ENCODE measurements around the gene CAMKK1.
"Not testable (repeated sequence)": the region's sequence is repeated elsewhere in the genome, so short reads cannot be mapped to it uniquely, and the experiment has no call there.

The CAMKK1 gene

DNA sequence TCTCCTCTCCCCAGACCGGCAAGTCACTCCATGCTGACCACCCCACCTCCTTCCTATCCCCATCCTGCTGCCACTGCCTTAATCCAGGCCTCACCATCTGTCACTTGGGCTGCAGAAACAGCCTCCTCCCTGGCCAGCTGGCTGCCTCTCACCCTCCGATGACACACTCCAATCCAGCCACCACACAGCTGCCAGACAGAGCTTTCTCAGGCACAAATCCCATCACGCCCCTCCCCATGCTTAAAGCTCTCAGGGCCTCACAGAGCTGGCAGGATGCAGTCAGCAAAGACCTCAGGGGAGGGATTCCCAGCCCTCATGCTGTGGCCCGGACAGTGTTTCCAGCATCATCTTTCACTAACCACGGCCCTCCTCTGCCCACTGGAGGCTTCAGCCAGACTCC is 13.7 kb downstream of the CAMKK1 start:
- no peak for DNase-seq (ENCODE audit: low read depth)

DNA sequence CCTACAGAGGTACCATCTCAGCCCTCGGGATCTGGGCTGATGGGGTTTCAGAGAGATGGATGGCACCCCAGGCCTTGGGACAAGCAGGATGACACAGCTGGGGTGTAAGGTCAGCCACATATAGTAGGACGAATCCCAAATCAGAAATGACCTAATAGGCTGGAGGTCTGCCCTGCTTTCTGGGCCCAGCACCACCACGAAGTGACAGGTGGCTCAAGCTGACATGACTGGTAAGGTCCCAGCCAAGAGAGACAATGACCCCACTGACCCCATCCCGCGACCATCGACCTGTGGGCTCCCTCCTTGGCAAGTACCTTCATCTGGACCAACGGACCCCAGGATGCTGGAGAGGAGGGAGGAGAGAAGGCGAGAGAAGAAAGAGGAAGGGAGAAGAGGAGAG is 15.6 kb downstream of the CAMKK1 start:
- DNase-seq (ENCODE audit: low read depth), result no peak

DNA sequence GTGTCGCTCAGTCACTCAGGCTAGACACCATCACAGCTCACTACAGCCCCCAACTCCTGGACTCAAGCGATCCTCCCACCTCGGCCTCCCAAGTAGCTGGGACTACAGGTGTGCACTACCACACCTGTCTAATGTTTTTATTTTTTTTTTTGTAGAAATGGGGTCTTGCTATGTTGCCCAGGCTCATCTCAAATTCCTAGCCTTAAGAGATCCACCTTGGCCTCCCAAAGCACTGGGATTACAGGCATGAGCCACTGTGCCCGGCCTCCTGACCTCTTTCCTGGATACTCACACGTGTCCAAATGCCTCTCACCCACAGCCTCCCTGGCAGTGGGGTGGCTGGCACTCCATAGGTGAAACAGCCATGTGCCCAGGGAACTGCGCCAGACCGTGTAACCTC is 17.5 kb downstream of the CAMKK1 start:
- no peak for DNase-seq (ENCODE audit: low read depth)

DNA sequence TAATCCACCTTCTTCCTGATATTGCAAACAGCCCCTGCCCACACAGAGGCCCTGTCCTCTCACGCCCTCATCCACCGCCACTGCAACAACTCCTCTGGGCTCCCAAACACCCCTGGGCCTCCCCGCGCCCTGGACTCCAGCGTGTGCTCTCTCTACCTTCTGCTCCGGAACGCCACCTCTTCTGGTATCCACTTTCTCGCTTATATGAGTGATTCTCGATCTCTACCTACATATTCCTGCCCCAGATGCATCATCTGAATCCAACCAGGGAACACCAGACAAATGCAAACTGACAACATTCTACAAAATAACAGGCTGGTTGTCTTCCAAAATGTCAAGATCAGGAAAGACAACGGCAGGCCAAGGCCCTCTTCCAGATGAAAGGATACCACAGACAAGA is 19.0 kb downstream of the CAMKK1 start:
- no peak for DNase-seq (ENCODE audit: low read depth)

DNA sequence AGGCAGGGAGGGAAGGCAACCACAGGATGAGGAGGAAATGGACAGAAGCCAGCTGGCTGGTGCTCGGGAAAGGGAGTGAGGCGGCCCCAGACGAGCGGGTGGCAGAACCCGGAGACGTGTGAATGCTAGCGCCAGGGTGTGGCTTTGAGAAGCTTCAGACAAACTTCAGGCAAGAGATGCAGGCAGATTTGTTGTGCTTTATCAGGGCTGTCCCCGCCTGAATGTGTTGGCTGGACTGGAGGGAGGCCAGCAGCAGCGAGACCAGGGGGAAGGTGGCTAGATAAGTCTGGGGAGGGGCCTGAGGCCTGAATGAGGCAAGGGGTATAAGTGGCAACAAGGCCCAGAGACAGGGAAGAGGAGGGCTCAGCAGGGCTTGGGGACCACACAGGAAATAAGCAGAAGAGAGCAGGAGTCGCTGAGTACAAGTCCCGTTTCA is 22.0 kb downstream of the CAMKK1 start:
- DNase-seq (ENCODE audit: low read depth), result no peak

DNA sequence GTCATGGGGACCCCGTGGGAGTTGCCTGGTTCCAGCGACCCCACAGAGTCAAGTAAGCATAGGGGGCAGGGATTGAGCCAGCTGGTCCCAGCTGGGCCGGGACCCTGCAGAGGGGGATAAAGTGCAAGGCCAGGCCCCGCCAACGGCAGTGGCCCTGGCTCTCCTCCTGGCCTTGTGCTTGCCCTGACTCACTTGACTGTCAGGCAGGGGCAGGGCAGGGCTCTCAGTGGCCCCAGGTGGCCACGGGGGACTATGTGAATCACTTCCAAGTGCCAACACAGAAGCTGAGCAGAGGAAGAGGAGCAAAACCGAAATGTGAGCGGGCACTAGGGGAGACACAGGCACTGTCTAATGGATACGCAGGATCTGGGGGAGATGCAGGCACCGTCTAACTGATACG is 25.2 kb downstream of the CAMKK1 start:
- no peak for DNase-seq (ENCODE audit: low read depth)

DNA sequence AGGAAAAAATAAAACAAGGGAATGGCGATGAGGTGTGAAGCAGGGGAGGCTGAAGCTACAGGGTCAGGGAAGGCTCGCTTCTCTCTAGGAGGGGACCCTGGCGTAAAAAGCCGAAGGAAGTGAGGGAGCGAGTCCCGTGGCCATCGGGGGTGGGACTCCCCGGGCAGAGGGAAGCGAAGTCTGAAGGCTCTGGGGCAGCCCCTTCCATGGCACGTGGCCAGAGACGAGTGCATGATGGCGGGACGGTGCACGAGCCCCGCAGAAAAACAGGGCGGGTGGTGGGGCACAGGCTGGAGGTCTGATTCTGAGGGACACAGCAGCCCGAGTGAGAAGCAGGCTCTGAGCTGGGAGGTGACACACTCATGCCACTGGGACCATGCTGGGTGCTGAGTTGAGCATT is 25.7 kb downstream of the CAMKK1 start:
- no peak for DNase-seq (ENCODE audit: low read depth)

DNA sequence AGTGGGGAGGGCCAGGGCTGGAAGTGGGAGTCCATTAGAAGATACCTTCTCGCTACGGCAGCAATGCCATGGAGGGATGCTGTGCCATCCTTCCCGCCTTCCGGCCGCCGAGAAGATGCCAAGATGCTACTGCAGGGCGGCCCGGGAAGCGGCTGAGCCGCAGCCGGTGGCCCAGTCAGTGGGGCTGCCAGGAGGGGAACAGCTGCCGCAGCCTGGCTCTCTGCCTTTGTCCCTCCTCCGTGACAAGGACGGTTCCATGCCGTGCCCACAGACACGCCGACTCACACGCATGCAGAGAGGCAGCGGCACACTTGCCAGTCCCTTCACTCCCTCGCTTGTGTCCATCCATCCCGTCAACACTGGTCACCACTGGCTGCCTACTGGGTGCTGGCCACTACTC is 26.6 kb downstream of the CAMKK1 start:
- DNase-seq (ENCODE audit: low read depth), result no peak

DNA sequence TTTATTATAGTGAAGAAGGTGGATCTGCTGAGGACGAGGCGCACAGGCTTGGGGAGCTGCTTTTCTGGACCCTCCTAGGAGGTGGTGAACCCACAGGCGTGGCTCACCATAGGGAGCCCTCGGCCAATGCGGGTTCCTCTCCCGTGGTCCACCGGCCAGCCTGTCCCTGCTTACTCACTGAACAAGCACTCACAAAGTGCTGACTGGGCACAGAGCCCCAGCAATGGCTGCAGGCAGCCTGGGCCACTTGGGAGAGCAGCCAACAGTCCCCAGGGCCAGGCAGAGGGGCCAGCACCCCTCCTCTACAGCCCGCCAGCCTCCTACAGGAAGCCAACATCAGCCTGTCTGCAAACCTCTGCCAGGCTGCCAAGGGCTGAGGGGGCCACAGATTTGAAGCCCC is 27.7 kb downstream of the CAMKK1 start:
- DNase-seq (ENCODE audit: low read depth), result no peak

DNA sequence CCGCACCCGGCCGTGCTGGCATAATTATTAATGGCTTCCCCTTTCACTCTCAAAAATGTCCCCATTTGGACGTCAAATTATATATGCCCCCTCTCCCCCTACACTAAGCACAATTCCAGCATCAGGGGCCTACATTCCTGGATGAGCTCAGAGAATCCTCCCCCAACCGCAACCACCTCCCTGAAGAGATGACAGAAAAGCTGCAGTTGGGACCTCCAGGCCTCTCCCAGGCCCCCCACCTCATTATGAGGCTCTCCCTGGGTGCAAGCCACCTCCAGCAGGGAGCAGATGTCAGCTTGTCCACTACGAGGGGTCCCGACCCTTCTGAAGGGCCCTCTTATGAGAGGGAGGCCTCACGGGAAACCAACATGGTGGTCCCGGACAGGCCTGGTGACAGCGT is 28.3 kb downstream of the CAMKK1 start:
- DNase-seq (ENCODE audit: low read depth), result no peak

DNA sequence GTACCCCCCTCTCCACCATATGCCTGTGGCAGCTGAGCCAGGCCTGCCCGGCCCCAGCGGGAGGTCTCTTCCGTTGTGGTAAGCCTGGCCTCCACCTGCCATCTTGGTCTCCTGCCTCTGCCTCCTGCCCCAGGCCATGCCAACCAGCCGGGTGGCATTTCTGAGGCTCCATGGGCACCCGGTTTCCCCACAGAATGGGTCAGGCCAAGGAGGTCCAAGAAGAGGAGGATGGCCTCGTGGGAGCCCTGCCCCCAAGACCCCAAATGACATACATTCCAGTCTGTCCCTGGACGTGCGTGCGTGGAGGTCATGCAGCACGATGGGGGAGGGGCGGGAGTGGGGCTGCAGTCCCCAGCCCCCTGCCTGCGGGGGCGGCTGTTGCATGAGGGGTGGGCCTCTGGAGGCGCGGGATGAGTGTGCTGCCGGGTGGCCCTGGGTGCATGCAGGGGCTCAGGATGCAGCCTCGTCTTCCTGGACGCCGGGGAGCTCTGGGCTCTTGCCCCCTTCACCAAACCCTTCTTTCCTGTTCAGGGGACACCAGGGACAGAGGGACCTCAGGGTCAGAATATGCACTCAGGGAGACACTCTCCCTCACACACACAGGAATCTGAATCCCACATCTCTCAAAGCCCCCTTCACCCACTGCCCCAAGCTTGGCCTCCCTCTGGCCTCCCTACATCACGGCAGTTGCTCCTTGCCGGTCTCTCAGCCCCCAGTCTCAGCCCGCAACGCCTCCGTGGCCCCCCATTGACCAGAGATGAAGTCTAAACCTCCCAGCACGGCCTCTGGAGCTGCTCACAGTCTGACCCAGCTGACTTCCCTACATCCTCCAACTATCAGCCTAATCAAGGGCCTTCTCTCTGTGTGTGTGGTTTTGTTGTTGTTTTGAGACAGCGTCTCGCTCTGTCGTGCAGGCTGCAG is 30.8 kb downstream of the CAMKK1 start:
- DNase-seq (ENCODE audit: low read depth), result no peak

DNA sequence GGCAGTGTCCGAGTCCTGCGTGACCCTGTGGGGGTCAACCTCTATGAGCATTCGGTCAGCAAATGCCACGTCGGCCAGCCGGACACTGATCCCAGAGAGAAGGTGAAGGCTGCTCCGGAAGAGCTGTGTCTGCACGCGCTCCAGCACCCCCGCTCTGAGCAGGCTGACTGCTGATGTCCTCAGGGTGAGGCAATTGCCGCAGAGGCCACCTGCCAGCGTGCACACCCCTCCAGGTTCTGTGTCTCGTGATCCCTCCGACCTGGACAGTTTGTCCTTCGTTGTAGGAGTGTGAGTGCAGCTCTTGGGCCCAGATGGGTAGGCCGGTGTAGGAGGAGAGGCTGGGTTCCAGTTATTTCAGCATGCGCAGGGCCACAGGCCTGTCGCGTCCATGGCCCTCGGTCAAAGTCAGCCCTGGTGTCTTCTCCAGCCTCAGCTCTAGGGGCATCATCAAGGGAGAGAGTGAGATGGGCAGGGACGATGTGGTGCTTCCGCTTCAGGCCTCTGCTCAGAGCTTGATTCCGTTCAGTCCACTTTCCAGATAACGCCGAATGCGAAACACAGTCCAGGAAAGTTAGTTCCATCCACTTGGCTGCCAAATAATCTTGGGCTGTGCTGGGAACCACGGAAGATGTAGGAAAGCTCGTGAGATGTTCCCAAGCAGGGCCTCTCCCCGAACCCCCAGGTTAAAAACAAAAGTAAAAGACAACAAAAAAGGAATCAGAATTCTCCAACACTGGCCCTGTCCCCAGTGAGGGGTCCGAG is 31.7 kb downstream of the CAMKK1 start:
- DNase-seq (ENCODE audit: low read depth), result no peak

DNA sequence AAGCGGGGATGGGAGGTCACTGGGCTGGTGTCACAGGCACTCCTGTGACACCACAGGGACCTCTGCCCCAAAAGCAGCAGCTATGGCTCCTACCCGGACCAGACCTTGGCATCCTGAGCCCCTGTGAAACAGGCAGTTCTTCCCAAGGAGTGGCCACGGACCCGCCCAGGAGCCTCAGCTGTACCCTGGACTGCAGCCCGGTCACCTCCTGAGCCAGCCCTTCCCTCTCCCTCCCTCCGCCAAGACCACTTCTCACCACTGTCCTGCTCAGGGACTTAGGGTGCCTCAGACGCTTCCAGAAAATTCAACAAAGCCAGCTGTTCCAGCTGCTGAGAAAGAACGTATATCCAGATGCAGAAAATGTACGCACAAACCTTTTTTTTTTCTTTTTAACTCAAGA is 32.9 kb downstream of the CAMKK1 start:
- DNase-seq (ENCODE audit: low read depth), result no peak

DNA sequence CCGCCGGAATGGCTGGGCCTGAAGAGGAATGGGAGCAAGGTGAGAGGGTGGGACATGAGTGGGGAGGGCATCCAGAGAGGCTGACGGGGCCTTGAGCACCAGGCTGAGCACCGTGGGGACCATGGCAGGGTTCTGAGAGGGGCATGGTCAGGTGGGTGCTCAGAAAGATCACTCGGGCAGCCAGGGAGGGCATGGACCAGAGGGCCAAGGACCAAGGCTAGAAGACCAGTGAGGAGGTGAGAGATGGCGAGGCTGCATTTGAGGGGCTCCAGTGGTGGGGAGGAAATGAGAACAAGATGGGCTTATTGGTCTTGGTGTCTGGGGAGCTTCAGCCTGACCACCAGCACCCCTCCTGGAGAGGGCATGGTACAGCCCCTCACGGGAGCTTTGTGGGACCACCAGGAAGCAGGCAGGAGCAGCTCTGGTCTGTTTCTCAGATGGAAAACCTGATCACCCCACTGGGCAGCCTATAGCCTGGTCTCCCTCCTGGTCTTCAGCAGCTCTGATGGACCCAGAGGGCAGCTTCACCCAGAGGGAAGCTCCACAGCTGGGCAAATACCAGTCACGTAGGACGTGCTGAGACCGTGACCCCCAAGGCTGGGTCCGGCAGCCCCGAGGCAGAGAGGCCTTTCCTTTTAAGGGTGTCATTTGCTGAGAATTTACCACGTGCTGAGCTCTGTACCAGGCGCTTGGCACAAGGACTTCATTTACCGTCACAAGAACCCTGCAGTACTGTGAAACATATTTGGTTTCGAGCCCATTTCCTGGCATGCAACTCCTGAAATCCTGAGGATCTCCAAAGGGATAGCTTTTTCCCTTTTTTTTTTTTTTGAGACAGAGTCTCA is 35.4 kb downstream of the CAMKK1 start:
- no peak for DNase-seq (ENCODE audit: low read depth)

DNA sequence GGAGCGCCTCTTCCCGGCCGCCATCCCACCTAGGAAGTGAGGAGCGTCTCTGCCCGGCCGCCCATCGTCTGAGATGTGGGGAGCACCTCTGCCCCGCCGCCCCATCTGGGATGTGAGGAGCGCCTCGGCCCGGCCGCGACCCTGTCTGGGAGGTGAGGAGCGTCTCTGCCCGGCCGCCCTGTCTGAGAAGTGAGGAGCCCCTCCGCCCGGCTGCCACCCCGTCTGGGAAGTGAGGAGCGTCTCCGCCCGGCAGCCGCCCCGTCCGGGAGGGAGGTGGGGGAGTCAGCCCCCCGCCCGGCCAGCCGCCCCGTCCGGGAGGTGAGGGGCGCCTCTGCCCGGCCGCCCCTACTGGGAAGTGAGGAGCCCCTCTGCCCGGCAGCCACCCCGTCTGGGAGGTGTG is 38.6 kb downstream of the CAMKK1 start:
- not testable (repeated sequence) for DNase-seq (ENCODE audit: low read depth)

DNA sequence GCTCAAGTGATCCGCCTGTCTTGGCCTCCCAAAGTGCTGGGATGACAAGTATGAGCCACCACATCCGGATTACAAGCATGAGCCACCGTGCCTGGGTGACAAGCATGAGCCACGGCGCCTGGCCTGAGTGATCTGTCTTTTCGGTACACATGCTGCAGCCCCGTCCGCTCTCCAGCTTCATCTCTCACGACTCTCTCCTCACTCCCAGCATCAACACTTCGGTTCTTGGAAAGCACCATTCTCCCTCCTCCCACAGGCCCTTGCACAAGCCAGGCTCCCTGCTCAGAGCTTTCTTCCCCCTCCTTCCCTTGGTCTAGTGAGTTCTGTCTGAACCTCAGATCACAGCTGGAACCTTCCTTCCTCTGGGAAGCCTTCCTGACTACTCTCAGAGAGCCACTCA is 40.3 kb downstream of the CAMKK1 start:
- DNase-seq (ENCODE audit: low read depth), result no peak

DNA sequence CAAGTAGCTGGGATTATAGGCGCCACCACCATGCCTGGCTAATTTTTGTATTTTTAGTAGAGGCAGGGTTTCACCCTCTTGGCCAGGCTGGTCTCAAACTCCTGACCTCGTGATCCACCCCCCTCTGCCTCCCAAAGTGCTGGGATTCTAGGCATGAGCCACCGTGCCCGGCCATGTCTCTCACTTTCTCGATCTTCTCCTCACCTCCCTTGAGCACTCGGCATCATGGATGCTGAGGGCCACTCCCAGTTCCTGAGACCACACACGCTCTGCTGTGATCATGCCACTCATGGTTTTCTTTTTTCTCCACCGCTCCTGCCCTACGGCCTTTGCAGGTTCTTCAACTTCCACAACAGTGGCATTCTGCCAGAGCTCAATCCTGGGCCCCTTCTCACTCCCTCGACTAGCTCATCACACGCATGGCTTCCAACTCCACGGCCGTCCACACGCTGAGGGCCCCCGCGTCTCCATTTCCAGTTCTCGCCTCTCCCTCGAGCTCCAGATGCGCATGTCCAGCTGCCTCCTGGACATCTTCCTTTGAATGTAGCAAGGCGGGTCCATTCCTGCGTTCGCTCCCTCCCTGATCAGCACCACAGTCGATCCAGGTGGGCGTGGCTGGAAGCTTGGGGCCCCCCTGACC is 41.3 kb downstream of the CAMKK1 start:
- no peak for DNase-seq (ENCODE audit: low read depth)

DNA sequence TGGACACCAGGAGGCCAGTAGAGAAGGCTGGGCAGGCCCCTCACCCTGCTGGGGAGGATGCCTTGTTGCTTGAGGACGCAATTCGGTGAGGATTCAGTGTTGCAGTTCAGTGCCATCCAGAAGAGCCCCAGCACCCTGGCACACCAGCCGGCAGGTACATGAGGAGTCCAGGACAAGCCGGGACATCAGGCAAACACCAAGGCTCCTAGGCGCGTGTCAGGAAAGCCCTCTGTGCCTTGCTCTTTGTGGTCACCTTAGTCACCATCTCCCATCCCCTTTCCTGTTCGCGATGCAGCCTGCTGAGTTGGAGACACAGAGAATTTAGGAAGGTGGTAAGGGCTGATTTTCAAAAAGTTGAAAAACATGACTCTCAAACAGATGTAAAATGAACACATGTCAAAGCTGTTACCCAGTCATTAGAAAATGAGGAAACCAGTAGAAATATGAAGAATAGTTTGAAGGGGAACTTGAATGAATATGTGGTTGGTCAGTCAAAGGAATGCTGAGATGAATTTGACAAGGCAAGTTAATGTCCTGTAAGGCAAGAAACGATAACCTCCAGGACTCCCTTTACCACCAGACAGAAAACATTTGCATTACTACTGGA is 44.5 kb downstream of the CAMKK1 start:
- DNase-seq (ENCODE audit: low read depth), result no peak

DNA sequence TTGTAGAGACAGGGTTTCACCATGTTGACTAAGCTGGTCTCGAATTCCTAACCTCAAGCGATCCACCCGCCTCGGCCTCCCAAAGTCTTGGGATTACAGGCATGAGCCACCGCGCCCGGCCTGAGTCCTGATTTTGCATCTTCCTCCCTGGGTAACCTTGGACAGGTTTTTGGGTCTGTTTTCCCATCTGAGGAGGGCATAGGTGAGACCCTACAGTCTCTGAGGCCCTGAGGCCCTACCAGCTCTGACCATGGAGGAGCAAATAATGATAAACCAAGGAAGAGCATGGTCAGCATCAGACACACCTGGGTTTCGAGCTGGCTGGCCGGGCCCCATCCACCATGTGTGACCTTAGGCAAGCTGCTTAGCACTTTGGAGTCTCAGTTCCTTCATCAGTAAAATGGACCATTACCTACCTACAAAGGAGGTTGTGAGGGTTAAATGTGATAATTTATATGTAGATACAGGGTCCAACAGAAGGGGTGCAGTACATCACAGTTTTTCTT is 45.6 kb downstream of the CAMKK1 start:
- no peak for DNase-seq (ENCODE audit: low read depth)

DNA sequence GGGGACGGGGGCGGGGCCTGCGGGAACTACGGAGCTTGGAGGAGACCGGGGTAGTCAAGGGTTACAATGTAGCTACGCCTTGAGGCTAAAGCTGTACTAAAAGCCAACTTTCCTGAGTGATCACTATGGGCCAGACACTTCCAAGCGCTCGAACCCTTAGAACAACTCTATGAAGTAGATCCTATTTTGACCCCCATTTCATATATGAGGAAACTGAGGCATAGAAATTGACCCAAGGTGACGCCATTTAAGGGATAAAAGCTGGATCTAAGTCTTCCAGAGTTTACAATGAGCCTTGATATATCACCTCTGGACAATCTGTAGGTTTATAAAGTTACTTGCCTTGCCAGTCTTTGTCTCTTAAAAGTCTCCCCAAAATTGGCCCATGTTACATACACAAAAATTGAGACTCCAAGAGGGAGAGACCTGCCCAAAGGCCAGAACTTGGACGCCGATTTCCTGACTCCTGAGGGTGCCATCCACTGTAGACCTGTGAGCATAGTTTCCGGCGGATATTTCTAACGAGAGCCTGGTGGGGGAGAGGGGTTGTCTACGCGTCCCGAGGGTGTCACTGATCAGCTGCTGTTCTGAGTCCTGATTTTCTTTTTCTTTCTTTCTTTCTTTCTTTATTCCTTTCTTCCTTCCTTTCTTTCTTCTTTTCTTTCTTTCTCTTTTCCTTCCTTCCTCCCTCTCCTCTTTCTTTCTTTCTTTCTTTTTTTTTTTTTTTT is 46.3 kb downstream of the CAMKK1 start:
- DNase-seq (ENCODE audit: low read depth), result no peak
